Endothelial cell of umbilical vein (primary cell): Measurements from ENCODE around the gene HCFC2. TPM values are rescaled to one million over a fixed set of nuclear protein-coding genes. Genes with fewer than 3 reads are reported as not detected.

Source experiments
- BruUV-seq: library from RNA; stranded (reverse); fragments of 400-500 nt; replicated peaks from 2 replicates; lab custom pipeline; 2021; lab: Mats Ljungman, UMichigan
- CTCF ChIA-PET: fragments of 300-600, 350-600 bp; sonication (Branson Sonifier 250); formaldehyde crosslinking; loops from one replicate; lab custom pipeline; 2021; ENCODE audit warnings: antibody characterized with exemption, inconsistent platforms; lab: Charles Lee
- POLR2A ChIA-PET: fragments of 300-600, 350-600 bp; sonication (Branson Sonifier 250); formaldehyde crosslinking; loops from one replicate; lab custom pipeline; 2021; ENCODE audit warnings: antibody characterized with exemption, inconsistent platforms; lab: Charles Lee
- DNase-seq: peaks from one replicate; pipeline ENCODE4 v3.0.0-alpha.2; 2011; ENCODE audit warnings: low read depth, low spot score
- FAIRE-seq: peaks from 2 replicates; lab custom pipeline; 2011; peaks lifted over from hg19 to GRCh38; lab: Jason Lieb, UNC
- H2AFZ ChIP-seq: 2 replicates; pipeline ENCODE4 v1.6.0; 2012; ENCODE audit warnings: low read depth, low read length, control low read depth, inconsistent platforms
- H3K27ac ChIP-seq: 2 replicates; pipeline ENCODE4 v1.5.1; 2011; ENCODE audit warnings: low read depth, mild to moderate bottlenecking, control low read depth, low read length, moderate library complexity; ENCODE audit not compliant: insufficient read depth
- H3K27me3 ChIP-seq, 2 experiments: 2 replicates each; pipeline versions ENCODE4 v1.6.0 to v1.6.1; 2011; ENCODE audit warnings: low read length in 2 of 2, mixed read lengths in 1 of 2; ENCODE audit not compliant: control insufficient read depth in 2 of 2, insufficient read depth in 2 of 2
- H3K36me3 ChIP-seq, 2 experiments: 2 replicates in 1 of 2; 3 replicates in 1 of 2; pipeline ENCODE4 v1.5.1; 2011; ENCODE audit warnings: low read length in 2 of 2, mild to moderate bottlenecking in 1 of 2, moderate library complexity in 1 of 2; ENCODE audit not compliant: control insufficient read depth in 2 of 2, insufficient read depth in 2 of 2; ENCODE audit errors: extremely low read depth in 1 of 2
- H3K4me1 ChIP-seq: 3 replicates; pipeline ENCODE4 v1.5.1; 2011; ENCODE audit warnings: mild to moderate bottlenecking, low read length; ENCODE audit not compliant: control insufficient read depth, insufficient read depth; ENCODE audit errors: extremely low read depth
- H3K4me2 ChIP-seq: 2 replicates; pipeline ENCODE4 v1.6.1; 2011; ENCODE audit warnings: low read length, control low read depth, mixed read lengths; ENCODE audit not compliant: insufficient read depth
- H3K4me3 ChIP-seq, 3 experiments: fragments of 200-600 bp in 1 of 3; sonication (generic), shearing (Covaris generic) in 1 of 3; replicated peaks in 1 of 3; 2 replicates each; pipeline ENCODE4 v1.5.1; 2011 to 2016; ENCODE audit warnings: control low read depth in 3 of 3, low read length in 3 of 3, mild to moderate bottlenecking in 2 of 3, inconsistent platforms in 1 of 3, low read depth in 1 of 3, moderate library complexity in 1 of 3; ENCODE audit not compliant: insufficient read depth in 1 of 3
- H3K79me2 ChIP-seq: 2 replicates; pipeline ENCODE4 v1.6.0; 2012; ENCODE audit warnings: low read length, inconsistent platforms; ENCODE audit not compliant: control insufficient read depth, insufficient read depth
- H3K9ac ChIP-seq: replicated peaks from 2 replicates; pipeline ENCODE3; 2011; ENCODE audit warnings: low read length, control low read depth; ENCODE audit not compliant: insufficient read depth; ENCODE audit errors: extremely low read depth
- H3K9me1 ChIP-seq: replicated peaks from 3 replicates; pipeline ENCODE4 v1.6.0; 2011; ENCODE audit warnings: mild to moderate bottlenecking, low read length; ENCODE audit not compliant: control insufficient read depth, insufficient read depth; ENCODE audit errors: extremely low read depth
- H3K9me3 ChIP-seq: replicated peaks from 2 replicates; pipeline ENCODE4 v1.5.1; 2012; ENCODE audit warnings: low read length, inconsistent platforms; ENCODE audit not compliant: control insufficient read depth, insufficient read depth
- H4K20me1 ChIP-seq: replicated peaks from 2 replicates; pipeline ENCODE3; 2011; ENCODE audit warnings: mild to moderate bottlenecking, low read length; ENCODE audit not compliant: control insufficient read depth, insufficient read depth; ENCODE audit errors: extremely low read depth
- EZH2 ChIP-seq: IDR thresholded peaks from 2 replicates; pipeline ENCODE4 v1.6.1; 2012; ENCODE audit warnings: borderline replicate concordance, low read depth, mild to moderate bottlenecking, moderate library complexity, low read length, inconsistent platforms; ENCODE audit not compliant: severe bottlenecking
- JUN ChIP-seq: IDR thresholded peaks from 2 replicates; pipeline ENCODE4 v1.6.1; 2011; ENCODE audit warnings: borderline replicate concordance, low read depth; ENCODE audit not compliant: insufficient read length, insufficient read depth
- POLR2A ChIP-seq: IDR thresholded peaks from 2 replicates; pipeline ENCODE4 v1.6.1; 2012; ENCODE audit warnings: low read depth, mild to moderate bottlenecking, control low read depth, low read length
- POLR2AphosphoS5 ChIP-seq: IDR thresholded peaks from 2 replicates; pipeline ENCODE4 v1.6.1; 2012; ENCODE audit warnings: low read depth, mild to moderate bottlenecking, control low read depth, low read length, moderate library complexity; ENCODE audit not compliant: insufficient read depth
- dilution Hi-C: fragments of 300-500 bp; cut with MboI; formaldehyde crosslinking; loops from one replicate; pipeline ENCODE4 v1.15.0; 2019; ENCODE audit warnings: low sequenced_read_pairs; ENCODE audit not compliant: extremely low pct_ligation_motif_present
- intact Hi-C: fragments of 100-400 bp; cut with micrococcal nuclease; formaldehyde crosslinking; loops from one replicate; pipeline ENCODE4 v1.10.0; 2022
- polyA plus RNA-seq, 4 experiments: library from polyadenylated mRNA; depleted of rRNA in 3 of 4; stranded (reverse) in 3 of 4; unstranded in 1 of 4; fragments of >200 nt; gene quantifications; 2 replicates each; pipeline versions ENCODE4 v1.2.1 to v1.2.3, GENCODE V29; 2011 to 2012; ENCODE audit warnings: missing spikeins in 1 of 4
- total RNA-seq: library from RNA; stranded (reverse); gene quantifications from 2 replicates; pipeline ENCODE4 v1.2.3, GENCODE V29; 2021
- TF ChIP-seq, protein P1 (sequence below), 2 donors: IDR thresholded peaks; 1 replicate in 1 of 2; 2 replicates in 1 of 2; pipeline ENCODE4 v1.5.1; 2011; ENCODE audit warnings: low read length in 2 of 2, mild to moderate bottlenecking in 2 of 2, moderate library complexity in 2 of 2, control low read depth in 1 of 2, inconsistent platforms in 1 of 2, low read depth in 1 of 2; ENCODE audit not compliant: insufficient read depth in 1 of 2; ENCODE audit errors: extremely low read depth in 1 of 2
- TF ChIP-seq, protein P2 (sequence below): IDR thresholded peaks from 2 replicates; pipeline ENCODE4 v1.6.1; 2011; ENCODE audit not compliant: insufficient read depth, insufficient read length

Gene HCFC2
- total and polyA plus RNA-seq, 2 donors (not counting 3 experiments of a cell fraction or from before 2014, with no cell fraction given) = 6.0 to 15.6 TPM

DNA sequence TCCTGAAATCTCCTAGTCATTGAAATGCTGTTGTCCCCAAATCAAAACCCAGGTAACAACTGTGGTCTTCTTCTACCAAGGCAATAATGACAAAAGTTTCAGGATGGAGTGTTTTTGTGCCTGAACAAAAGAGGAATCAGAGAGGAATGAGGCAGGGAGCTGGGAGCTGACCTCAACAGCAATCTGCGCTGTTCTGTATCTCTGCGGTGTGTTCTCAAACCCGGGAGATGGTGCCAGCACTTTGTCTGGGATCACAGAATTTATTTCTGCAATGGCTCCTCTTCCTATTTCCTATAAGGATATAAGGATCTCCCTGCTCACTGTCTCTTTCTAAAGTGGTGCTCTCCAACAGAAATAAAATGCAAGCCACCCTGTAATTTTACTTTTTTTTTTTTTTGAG is 13.9 kb upstream of the HCFC2 start:
- H3K79me2 ChIP-seq = no peaks in the 10 kb centered on the region
- DNase-seq (no peak), FAIRE-seq (no peak)

More for the DNA sequence above, 13.9 kb upstream of the HCFC2 start:
- peaks cover 20 to 24% of the 10 kb centered on the region in 2 experiments for H3K27me3 ChIP-seq
- CTCF ChIA-PET = interaction anchor here (1.2 to 2.5 kb wide), 4 partner anchors 8 to 59 kb away, joined by 4 to 7 read pairs (median 4); no protein-coding TSS in a partner anchor
- H3K4me2 ChIP-seq = peak overlapping the region; percentile 75
- H3K9me3 ChIP-seq = no peaks in the 10 kb centered on the region
- H3K9ac ChIP-seq = no peak overlapping the region
- POLR2A ChIA-PET = no interaction called here
- no peaks in the 10 kb centered on the region for H4K20me1 ChIP-seq
- peak overlapping the region; percentile 92 for H2AFZ ChIP-seq
- no peak for TF ChIP-seq POLR2A
- TF ChIP-seq EZH2 = no peak
- TF ChIP-seq, protein P1, sequence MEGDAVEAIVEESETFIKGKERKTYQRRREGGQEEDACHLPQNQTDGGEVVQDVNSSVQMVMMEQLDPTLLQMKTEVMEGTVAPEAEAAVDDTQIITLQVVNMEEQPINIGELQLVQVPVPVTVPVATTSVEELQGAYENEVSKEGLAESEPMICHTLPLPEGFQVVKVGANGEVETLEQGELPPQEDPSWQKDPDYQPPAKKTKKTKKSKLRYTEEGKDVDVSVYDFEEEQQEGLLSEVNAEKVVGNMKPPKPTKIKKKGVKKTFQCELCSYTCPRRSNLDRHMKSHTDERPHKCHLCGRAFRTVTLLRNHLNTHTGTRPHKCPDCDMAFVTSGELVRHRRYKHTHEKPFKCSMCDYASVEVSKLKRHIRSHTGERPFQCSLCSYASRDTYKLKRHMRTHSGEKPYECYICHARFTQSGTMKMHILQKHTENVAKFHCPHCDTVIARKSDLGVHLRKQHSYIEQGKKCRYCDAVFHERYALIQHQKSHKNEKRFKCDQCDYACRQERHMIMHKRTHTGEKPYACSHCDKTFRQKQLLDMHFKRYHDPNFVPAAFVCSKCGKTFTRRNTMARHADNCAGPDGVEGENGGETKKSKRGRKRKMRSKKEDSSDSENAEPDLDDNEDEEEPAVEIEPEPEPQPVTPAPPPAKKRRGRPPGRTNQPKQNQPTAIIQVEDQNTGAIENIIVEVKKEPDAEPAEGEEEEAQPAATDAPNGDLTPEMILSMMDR (IDR thresholded peaks at IDR 0.05; ENCODE audit: extremely low read depth in 1 of 2, insufficient read depth in 1 of 2, low read depth in 1 of 2, low read length in 2 of 2) = no peak
- TF ChIP-seq, protein P2, sequence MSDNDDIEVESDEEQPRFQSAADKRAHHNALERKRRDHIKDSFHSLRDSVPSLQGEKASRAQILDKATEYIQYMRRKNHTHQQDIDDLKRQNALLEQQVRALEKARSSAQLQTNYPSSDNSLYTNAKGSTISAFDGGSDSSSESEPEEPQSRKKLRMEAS = no peak
- TF ChIP-seq JUN = no peak
- TF ChIP-seq POLR2AphosphoS5 = no peak
- H3K4me3 ChIP-seq = peak overlapping the region in 1 of 3 experiments; percentile 64
- H3K4me1 ChIP-seq = peaks cover 11% of the 10 kb centered on the region
- H3K9me1 ChIP-seq = no peaks in the 10 kb centered on the region
- dilution Hi-C loops (no loop called here), intact Hi-C loops (loop anchor here (1.0 kb wide), 1 partner anchor 11 kb away; no protein-coding TSS in a partner anchor)
- H3K27ac ChIP-seq = no peak overlapping the region
- no TSS peak for BruUV-seq
- H3K36me3 ChIP-seq = no peaks in the 10 kb centered on the region
